Measurements from ENCODE around the gene XDH.

The XDH gene

GRCh38 chr2:31414601-31415241 lies at the start of gene XDH:
TSS of gene XDH (minus strand) at chr2:31414742. CDS start at chr2:31414666, 76 bp downstream.
- no peak for DNase-seq

GRCh38 chr2:31457651-31458050 lies 43.1 kb upstream of the XDH start:
- no peak for DNase-seq

GRCh38 chr2:31446848-31447247 lies 32.3 kb upstream of the XDH start:
- no peak for DNase-seq

GRCh38 chr2:31442376-31442775 lies 27.8 kb upstream of the XDH start:
- DNase-seq, result no peak

- DNase-seq, result no peak
Observed at GRCh38 chr2:31440764-31441163, 26.2 kb upstream of the XDH start.

- no peak for DNase-seq
Observed at GRCh38 chr2:31434911-31435310, 20.4 kb upstream of the XDH start.

- DNase-seq, result no peak
Observed at GRCh38 chr2:31433541-31433940, 19.0 kb upstream of the XDH start.

GRCh38 chr2:31430439-31431165 lies 16.1 kb upstream of the XDH start:
- DNase-seq, result no peak

GRCh38 chr2:31429759-31430438 lies 15.4 kb upstream of the XDH start:
- no peak for DNase-seq

GRCh38 chr2:31429040-31429439 lies 14.5 kb upstream of the XDH start:
- DNase-seq, result no peak

GRCh38 chr2:31428001-31428418 lies 13.5 kb upstream of the XDH start:
- no peak for DNase-seq

GRCh38 chr2:31426096-31426495 lies 11.6 kb upstream of the XDH start:
- DNase-seq, result no peak

- DNase-seq, result no peak
Observed at GRCh38 chr2:31421634-31422033, 7.1 kb upstream of the XDH start.

- DNase-seq, result no peak
Observed at GRCh38 chr2:31420936-31421335, 6.4 kb upstream of the XDH start.

GRCh38 chr2:31419386-31419785 lies 4.8 kb upstream of the XDH start:
- no peak for DNase-seq

- DNase-seq, result no peak
Observed at GRCh38 chr2:31415421-31415820, 879 bp upstream of the XDH start.

- no peak for DNase-seq
Observed at GRCh38 chr2:31413862-31414550, 536 bp downstream of the XDH start.

- DNase-seq, result no peak
Observed at GRCh38 chr2:31413025-31413424, 1.5 kb downstream of the XDH start.

GRCh38 chr2:31411771-31412170 lies 2.8 kb downstream of the XDH start:
- DNase-seq, result no peak

GRCh38 chr2:31406593-31407385 lies 7.8 kb downstream of the XDH start:
- no peak for DNase-seq

- no peak for DNase-seq
Observed at GRCh38 chr2:31404827-31405226, 9.7 kb downstream of the XDH start.

GRCh38 chr2:31404302-31404701 lies 10.2 kb downstream of the XDH start:
- no peak for DNase-seq

GRCh38 chr2:31402388-31402787 lies 12.2 kb downstream of the XDH start:
- no peak for DNase-seq
